Neural cell (in vitro differentiated cells): ENCODE data around the gene NIPBL.

Source experiments
- EP300 ChIP-seq: fragments of 450-650 bp; conservative IDR thresholded peaks from 2 replicates; pipeline ENCODE4 v1.6.1; 2014; ENCODE audit warnings: antibody characterized with exemption, mild to moderate bottlenecking, moderate library complexity; ENCODE audit not compliant: poor library complexity, severe bottlenecking
- EZH2 ChIP-seq: fragments of 200-600, 300-800 bp; shearing (Covaris generic), sonication (generic); IDR thresholded peaks from 2 replicates; pipeline ENCODE4 v1.6.1; 2014; ENCODE audit warnings: antibody characterized with exemption, low read length, borderline replicate concordance, mild to moderate bottlenecking; ENCODE audit not compliant: insufficient read depth, poor library complexity, severe bottlenecking
- MXI1 ChIP-seq: fragments of 450-650 bp; conservative IDR thresholded peaks from 2 replicates; pipeline ENCODE4 v1.6.1; 2014; ENCODE audit warnings: antibody characterized with exemption, mild to moderate bottlenecking; ENCODE audit not compliant: poor library complexity, severe bottlenecking
- POLR2AphosphoS5 ChIP-seq: IDR thresholded peaks from 2 replicates; pipeline ENCODE4 v1.6.1; 2012
- TF ChIP-seq, protein P1 (sequence below): IDR thresholded peaks from 2 replicates; pipeline ENCODE4 v1.6.1; 2012; ENCODE audit warnings: borderline replicate concordance
- TF ChIP-seq, protein P2 (sequence below): fragments of 450-650 bp; IDR thresholded peaks from 2 replicates; pipeline ENCODE4 v1.5.1; 2014; ENCODE audit warnings: antibody characterized with exemption, mild to moderate bottlenecking, moderate library complexity; ENCODE audit not compliant: poor library complexity, severe bottlenecking

DNA sequence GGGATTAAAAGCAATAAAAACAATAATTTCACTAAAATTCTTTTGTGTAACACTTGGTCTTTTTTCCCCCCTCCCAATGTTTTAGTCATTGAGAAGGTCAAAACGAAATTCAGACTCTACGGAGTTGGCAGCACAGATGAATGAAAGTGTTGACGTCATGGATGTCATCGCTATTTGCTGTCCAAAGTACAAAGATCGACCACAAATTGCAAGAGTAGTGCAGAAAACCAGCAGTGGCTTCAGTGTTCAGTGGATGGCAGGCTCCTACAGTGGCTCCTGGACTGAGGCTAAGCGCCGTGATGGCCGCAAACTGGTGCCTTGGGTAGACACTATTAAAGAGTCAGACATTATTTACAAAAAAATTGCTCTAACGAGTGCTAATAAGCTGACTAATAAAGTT lies 187.9 kb downstream of the NIPBL start:
- TF ChIP-seq, protein P1, sequence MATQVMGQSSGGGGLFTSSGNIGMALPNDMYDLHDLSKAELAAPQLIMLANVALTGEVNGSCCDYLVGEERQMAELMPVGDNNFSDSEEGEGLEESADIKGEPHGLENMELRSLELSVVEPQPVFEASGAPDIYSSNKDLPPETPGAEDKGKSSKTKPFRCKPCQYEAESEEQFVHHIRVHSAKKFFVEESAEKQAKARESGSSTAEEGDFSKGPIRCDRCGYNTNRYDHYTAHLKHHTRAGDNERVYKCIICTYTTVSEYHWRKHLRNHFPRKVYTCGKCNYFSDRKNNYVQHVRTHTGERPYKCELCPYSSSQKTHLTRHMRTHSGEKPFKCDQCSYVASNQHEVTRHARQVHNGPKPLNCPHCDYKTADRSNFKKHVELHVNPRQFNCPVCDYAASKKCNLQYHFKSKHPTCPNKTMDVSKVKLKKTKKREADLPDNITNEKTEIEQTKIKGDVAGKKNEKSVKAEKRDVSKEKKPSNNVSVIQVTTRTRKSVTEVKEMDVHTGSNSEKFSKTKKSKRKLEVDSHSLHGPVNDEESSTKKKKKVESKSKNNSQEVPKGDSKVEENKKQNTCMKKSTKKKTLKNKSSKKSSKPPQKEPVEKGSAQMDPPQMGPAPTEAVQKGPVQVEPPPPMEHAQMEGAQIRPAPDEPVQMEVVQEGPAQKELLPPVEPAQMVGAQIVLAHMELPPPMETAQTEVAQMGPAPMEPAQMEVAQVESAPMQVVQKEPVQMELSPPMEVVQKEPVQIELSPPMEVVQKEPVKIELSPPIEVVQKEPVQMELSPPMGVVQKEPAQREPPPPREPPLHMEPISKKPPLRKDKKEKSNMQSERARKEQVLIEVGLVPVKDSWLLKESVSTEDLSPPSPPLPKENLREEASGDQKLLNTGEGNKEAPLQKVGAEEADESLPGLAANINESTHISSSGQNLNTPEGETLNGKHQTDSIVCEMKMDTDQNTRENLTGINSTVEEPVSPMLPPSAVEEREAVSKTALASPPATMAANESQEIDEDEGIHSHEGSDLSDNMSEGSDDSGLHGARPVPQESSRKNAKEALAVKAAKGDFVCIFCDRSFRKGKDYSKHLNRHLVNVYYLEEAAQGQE: no peak
- TF ChIP-seq, protein P2, sequence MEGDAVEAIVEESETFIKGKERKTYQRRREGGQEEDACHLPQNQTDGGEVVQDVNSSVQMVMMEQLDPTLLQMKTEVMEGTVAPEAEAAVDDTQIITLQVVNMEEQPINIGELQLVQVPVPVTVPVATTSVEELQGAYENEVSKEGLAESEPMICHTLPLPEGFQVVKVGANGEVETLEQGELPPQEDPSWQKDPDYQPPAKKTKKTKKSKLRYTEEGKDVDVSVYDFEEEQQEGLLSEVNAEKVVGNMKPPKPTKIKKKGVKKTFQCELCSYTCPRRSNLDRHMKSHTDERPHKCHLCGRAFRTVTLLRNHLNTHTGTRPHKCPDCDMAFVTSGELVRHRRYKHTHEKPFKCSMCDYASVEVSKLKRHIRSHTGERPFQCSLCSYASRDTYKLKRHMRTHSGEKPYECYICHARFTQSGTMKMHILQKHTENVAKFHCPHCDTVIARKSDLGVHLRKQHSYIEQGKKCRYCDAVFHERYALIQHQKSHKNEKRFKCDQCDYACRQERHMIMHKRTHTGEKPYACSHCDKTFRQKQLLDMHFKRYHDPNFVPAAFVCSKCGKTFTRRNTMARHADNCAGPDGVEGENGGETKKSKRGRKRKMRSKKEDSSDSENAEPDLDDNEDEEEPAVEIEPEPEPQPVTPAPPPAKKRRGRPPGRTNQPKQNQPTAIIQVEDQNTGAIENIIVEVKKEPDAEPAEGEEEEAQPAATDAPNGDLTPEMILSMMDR: no peak
- TF ChIP-seq MXI1 (no peak), EZH2 (no peak), POLR2AphosphoS5 (no peak), EP300 (no peak)
